IMR-90 (cell line): ENCODE measurements around the gene ASMTL.

Experiments used
- CTCF ChIP-seq: conservative IDR thresholded peaks from 2 replicates; pipeline ENCODE4 v1.5.1; 2012; ENCODE audit warnings: mild to moderate bottlenecking, low read depth, low read length, improper control_type of control experiment
- FOS ChIP-seq: fragments of 150-350 bp; IDR thresholded peaks from 2 replicates; pipeline ENCODE4 v1.6.1; 2016; ENCODE audit warnings: low read depth, low read length
- POLR2A ChIP-seq: IDR thresholded peaks from 2 replicates; pipeline ENCODE4 v1.6.1; 2012; ENCODE audit warnings: mild to moderate bottlenecking, low read depth, low read length
- RAD21 ChIP-seq: IDR thresholded peaks from 2 replicates; pipeline ENCODE4 v1.6.1; 2012; ENCODE audit warnings: low read length, improper control_type of control experiment

DNA sequence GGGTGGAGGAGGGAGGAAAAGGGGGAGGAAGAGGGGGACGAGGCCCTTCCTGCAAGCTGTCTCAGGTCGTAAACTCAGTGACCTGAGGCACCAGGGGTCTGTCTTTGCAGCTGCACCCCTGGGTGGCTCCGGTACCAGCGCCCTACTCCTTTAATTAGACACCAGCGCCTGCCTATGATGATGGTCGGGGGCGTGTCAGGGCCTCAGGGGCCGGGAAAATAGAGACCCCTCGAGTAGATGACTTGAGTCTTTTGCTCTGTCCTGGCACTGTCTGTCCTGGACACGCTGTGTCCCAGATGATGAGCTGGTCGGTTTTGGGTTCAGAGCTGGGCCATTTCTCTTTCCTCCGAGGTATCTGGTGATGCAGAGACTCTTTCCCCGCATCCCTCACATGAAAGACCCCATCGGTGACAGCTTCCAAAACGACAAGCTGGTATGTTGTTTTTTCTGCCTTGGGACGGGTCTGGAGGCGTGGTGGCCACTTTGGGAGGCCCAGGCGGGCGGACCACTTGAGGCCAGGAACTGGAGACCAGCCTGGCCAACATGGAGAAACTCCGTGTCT, 72.0 kb downstream of the ASMTL start:
- TF ChIP-seq RAD21: no peak
- no peak for TF ChIP-seq CTCF
- no peak for TF ChIP-seq POLR2A
- TF ChIP-seq FOS: no peak
